ENCODE measurements around the gene TTC28.
"Not testable (repeated sequence)": the region's sequence is repeated elsewhere in the genome, so short reads cannot be mapped to it uniquely, and the experiment has no call there.

The TTC28 gene

DNA sequence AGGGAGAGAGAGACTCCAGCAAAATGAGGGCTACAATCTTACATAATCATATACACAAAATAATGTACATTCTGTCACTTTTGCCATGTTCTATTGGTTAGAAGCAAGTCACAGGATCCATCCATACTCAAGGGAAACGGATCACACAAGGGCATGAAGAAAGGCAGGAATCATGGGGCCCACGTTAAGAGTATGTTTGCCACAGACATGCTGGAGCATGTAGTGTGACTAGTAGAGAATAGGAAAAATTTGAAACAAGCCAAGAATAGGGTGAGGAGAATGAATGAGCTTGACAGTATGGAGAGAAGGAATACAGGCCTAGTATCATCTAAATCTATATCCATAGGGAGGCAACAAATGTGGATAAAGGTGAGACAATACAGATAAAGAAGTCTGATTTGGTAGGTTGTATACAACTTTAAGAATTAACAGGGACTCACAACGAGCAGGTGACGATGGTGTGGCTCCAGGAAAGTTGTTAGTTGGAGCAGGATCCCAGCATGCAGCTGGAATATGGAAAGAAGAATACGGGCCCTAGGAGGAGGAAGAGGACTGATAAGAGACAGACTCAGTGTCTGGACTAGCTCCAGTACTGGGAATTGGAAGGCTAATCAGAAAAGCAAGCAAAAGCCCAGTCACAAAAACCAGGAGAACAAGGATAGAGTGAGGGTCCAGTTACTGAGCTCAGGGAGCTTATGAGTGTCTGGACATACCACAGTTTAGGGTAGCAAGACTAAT, 458.8 kb downstream of the TTC28 start:
- no peak for DNase-seq

DNA sequence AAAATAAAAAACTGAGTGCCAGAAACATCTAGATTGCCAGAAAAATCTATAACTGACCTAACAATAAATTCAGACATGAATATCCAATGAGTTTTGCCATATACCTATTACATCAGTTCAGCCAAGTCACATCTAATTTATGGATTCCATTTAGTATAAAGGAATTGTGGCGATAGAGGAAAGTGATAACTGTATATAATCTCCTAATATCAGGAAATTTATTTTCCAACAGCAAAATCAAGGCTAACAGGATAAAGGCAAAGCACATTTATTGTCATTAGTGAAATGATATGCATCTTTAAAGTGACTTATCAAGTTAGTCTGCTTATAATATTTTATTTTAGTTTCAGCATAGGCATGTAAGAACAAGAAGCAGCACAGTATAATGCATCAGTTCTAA, 462.4 kb downstream of the TTC28 start:
- DNase-seq: no peak

DNA sequence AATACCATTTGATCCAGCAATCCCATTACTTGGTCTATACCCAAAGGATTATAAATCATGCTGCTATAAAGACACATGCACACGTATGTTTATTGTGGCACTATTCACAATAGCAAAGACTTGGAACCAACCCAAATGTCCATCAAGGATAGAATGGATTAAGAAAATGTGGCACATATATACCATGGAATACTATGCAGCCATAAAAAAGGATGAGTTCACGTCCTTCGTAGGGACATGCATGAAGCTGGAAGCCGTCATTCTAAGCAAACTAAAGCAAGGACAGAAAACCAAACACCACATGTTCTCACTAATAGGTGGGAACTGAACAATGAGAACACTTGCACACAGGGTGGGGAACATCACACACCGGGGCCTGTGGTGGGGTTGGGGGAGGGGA, 464.9 kb downstream of the TTC28 start:
- not testable (repeated sequence) for DNase-seq

DNA sequence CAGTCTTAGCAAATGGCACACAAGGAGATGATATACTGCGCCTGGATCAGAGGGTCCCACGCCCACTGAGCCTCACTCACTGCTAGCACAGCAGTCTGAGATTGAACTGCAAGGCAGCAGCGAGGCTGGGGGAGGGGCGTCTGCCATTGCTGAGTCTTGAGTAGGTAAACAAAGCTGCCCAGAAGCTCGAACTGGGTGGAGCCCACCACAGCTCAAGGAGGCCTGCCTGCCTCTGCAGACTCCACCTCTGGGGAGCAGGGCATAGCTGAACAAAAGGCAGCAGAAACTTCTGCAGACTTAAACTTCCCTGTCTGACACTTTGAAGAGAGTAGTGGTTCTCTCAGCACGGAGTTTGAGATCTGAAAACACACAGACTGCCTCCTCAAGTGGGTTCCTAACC, 470.2 kb downstream of the TTC28 start:
- not testable (repeated sequence) for DNase-seq

DNA sequence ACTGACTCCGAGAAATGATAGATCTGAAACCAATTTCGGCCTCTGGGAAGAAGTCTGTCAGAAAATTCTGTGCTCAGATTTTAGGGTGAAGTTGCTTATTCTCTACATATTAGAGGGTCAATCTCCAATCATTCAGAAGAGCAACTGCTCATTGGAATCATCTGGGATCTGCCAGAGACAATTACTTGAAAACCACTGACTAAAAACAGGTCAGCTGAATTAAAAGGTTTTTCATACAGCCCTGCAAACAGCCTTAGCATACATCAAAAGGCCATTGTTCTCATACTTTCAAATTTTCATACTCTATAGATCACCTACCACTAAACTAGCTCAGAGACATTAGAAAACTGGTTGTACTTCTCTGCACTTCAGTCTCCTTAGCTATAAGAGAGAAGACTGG, 470.9 kb downstream of the TTC28 start:
- DNase-seq: no peak

DNA sequence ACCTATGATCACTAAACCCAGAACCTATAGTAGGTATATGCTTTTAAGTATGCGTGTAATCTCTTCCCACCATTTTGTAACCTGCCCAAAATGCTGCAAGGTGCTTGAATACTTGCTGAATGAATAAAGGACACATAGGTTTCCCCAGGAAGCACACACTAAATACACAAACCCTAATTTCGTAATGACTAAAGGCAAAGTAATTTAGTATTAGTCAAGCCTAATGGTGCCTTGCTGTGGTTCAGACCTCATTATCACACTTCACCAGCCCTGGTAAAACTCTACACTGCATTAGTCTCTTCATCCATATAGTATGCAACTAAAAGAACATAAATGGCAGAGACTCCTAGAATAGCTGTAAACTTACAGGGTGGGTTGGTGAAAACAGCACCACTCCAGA, 471.6 kb downstream of the TTC28 start:
- DNase-seq: no peak

DNA sequence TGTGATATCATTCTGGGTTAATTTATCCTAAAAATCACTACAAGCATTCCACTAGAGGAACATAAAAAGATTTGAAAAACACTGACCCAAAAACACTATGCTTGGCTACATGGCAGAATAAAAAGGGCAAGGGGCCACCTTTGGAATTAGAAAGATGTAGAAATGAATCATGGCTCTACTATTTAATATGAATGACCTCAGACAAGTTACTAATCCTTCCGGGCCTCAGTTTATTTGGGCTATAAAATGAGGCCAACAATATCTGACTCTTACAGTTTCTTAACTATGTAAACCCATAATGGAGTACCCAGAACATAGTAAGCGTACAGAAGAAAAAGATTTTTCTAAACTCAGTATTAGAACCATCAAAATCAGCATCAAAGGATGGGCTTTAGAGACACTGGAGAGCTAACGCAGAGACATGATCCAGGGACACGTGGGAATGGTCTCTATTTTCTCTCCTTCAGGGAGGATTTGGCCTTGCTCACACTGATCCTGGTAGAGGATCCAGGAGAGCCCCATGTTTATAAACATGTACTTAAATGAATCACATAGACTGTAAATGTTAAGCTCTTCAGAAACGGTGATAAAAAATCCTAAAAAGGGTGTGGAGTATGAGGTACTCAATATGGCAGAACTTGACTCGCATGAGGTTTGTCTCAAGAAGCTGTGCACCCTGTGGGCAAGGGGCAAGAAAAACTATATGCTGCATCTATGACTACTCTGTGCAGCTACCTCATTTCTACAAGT, 472.2 kb downstream of the TTC28 start:
- no peak for DNase-seq

DNA sequence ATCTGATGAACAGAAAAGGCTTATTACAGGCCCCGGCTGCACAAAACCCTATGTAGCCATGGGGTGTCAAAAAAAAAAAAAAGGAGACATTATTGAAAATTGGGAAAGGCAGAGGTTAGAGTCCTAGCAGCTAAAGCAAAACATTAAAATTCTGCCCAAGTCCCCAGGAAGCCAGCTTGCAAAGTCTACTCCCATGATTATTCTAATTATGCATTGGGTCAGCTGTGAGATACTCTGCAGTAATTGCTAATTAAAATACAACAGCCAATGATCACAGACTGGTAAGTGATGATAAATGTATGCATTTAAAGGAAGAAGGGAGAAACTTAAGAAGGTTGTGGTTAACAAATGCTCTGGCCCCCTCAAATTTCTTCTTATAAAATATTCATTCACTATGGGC, 473.7 kb downstream of the TTC28 start:
- DNase-seq: no peak

DNA sequence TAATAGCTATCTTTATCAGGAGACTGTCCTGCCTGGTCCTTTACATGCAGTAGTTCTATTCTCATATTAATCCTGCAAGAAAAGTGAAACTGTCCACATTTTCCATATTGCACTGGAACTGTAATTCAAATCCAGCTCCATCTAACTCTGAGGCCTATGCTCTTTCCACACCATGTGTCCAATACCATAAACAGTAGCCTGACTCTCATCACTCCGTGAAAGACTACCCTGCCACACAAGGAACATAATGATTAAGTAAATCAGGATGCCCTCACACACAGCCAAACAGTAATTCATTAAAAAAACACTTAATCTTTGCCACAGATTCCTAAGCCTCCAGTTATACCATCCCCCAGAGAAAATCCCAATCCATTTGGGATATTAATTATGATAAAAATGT, 475.3 kb downstream of the TTC28 start:
- DNase-seq: no peak

DNA sequence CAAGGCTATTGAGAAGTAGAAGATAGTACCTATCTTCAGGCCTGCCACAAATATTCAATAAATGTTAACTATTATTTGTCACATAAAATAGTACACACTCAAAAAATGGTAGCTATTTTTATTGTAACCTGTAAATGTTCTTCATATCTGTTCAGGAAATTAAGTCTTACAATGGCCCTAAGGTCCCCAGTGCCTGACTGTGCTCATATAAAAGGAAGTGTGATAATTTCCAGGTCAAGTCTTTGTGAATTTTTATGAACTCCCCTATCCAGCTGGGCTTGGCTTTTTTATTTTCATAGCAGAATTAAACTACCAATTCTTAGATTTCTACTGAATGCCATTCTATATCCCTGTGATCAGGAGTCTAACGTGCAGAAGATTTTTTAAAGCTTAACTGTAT, 476.4 kb downstream of the TTC28 start:
- no peak for DNase-seq

DNA sequence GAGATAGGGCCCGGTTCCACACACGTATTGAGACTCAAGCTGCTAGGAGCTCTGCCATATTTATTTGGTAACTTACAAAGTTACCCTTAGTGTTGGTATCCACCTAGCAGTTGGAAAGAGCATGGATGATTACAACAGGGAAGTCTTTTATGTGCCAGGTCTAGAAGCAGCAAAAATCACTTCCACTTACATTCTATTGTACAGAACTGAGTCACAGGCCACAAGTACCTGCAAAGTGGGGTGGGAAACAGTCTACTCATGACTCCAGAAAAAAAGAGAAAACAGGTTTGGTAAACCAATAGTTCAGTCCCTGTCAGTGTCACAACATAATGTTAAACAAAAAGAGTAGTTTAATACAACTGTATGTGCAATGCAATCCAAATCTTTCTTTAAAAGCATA, 480.9 kb downstream of the TTC28 start:
- DNase-seq: no peak

DNA sequence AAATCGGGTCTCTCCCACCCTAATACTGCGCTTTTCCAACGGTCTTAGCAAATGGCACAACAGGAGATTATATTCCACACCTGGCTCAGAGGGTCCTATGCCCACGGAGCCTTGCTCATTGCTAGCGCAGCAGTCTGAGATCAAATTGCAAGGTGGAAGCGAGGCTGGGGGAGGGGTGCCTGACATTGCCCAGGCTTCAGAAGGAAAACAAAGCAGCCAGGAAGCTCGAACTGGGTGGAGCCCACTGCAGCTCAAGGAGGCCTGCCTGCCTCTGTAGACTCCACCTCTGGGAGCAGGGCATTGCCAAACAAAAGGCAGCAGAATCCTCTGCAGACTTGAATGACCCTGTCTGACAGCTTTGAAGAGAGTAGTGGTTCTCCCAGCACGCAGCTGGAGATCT, 488.1 kb downstream of the TTC28 start:
- DNase-seq: peak; percentile 64

DNA sequence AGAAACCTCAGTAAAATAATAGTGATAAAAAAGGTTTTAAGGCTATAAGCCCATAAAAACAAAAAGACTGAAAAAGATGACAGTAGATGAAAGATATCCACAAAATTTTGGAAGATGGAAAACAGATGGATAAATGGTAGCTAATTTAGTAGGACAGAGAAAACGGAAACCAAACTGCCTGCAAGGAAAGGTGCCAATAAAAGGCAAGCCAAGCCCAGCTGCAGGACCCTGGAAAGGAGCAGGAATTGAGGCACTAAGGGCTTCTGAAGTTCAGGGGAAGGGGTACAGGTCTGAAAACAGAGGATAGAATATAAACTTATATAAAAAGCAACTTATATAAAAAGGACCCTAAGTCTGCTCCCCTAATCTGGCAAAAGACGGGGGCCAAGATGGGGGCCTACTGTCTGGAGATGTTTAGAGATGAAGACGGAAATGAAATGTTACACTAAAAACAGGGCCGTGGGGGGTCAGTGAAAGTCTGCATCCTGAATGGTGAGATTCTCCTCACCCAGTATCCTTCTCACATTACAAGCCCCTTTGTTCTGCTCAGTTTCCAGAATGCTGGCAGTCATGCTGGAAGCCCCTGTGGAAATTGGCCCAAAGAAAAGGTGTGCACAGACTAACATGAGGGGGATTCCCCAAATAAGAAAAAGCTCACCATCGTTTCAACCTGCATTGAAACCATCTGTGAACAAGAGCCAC, 491.3 kb downstream of the TTC28 start:
- peak; percentile 13 for DNase-seq

DNA sequence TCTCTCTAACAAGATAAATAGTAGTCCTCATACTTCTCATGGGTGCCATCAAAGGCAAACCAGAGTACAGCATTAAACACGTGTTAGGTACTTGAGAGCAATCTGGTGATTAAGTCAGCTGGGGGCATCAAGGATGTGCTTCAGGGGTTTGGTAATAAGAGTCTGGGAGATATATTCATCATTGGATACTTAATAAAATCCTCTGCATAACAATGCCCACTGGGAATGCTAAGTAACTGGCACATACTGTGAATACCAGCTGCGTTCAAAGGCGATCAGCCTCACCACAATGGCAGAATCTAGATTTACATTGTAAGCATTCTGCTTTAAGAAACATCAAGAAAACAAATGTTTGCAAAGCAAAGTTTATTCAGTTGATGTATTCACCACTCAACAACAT, 492.0 kb downstream of the TTC28 start:
- DNase-seq: peak; percentile 33

DNA sequence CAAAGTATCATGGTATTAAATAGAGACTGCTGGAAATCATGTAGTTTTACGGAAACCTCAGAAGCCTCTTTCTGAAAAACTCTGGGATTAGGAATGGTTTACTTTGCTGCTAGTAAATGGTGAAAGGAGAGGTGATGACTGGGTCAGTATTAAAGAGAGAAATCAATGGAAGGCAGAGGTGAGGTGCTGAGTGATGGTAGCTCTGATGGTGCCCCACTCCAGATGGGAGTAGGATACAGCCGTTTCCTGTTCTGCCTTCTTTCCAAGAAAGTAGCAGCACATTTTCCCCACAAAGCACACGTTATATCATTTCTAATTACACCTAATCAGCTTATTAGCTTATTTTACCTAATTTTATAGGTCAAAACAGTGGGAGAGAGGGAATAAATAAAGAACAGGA, 493.0 kb downstream of the TTC28 start:
- no peak for DNase-seq

DNA sequence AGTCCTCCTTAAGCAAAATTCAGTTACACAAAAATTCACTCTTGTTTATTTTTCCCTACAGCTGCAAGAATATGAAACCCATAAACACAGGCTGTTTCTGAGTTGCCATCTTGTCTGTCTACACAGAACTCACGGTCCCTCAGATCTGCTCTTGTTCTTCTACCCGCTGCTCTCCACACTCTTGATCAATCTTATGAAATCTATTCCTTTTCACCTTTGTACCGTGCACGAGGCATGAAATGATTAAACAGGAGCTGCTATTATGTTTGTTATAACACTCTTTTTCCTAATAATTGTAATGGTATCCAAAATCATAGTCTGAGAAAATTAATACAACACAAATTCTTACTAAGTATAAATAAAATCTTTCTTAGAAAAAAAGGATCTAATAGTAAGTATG, 494.5 kb downstream of the TTC28 start:
- DNase-seq: peak; percentile 9

DNA sequence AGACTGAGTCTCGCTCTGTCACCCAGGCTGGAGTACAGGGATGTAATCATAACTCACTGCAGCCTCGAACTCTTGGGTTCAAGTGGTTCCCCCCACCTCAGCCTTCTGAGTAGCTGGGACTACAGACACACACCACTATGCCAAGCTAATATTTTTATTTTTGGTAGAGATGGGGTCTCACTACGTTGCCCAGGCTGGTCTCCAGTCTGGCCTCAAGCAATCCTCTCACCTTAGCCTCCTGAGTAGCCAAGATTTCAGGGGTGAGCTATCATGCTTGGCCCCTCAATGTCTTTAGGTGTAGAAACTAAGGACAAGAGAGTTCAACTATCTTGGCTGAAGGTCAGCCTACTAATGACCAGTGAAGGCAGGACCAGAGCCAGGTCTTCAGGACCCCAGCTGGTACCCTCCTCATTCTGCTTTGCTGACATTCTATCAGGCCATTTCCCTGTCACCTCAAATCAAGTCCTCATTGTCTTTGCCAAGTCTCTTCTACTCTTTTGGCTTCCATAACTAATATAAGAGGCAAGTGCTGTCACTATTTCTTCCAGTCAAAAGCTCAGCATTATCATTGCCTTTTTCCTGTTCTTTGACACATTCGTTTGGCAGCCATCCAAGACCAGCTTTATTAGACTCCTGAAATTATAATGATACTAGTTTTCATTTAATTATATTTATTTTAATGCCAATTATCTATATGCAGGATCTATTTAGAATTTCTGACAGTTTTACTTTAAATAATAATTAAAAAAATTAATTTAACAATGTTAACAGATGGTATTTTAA, 496.4 kb downstream of the TTC28 start:
- DNase-seq: peak; percentile 10

DNA sequence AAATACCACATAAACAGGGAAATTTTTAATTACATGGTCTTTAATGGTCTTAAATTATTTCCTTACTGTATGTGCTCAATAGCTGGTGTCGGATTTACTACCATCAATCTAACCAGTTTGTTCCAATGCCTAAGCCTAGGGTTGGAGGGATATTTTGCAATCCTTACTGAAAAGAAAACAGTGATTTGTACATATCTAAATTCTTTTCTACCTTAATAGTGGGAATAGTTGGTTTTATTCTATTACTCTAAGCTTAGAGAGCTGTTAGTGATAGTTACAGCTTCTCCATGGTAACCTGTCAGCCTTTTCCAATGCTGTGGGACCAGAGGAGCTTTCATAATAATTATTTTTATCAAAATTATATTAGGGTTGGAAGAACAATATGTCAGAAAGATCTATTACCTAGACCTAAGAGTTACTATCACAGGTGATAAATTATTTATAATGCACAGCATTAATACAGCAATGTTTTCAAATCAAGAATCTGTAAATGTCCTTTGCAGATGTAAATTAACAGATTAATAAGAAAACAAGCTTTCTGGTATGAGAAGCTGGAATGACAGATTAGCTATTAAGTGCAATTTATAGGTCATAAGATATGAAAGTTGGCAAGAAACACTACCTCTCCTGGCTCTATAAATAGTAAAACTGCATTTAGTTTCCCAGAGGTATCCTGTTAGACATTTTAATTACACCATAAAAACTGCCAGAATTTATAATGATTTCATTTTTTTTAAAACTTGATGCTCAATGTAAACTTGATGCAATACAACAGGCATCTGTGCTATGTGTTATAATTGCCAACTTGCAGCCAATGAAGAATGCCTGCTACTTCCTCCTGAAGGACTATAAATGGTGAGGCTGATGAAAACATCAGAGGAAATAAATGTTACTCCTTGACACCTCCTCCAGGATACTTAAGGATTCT, 498.6 kb downstream of the TTC28 start:
- DNase-seq: peak; percentile 29

DNA sequence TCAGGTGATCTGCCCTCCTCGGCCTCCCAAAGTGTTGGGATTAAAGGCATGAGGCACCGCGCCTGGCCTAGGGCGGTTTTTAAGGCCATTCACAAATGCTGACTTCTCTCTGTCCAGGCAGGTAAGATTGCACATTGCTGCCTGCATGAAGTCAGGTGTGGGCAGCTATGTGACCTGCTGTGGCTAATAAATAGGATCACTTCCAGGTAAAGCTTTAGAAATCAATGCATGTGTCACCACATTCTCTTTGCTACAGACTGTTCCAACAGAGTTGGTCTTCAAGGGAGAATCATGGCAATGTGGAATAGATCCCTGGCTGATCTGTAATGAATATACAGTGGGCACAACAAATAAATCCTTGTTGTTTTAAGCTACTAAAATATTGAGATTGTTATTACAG, 500.2 kb downstream of the TTC28 start:
- DNase-seq: no peak

DNA sequence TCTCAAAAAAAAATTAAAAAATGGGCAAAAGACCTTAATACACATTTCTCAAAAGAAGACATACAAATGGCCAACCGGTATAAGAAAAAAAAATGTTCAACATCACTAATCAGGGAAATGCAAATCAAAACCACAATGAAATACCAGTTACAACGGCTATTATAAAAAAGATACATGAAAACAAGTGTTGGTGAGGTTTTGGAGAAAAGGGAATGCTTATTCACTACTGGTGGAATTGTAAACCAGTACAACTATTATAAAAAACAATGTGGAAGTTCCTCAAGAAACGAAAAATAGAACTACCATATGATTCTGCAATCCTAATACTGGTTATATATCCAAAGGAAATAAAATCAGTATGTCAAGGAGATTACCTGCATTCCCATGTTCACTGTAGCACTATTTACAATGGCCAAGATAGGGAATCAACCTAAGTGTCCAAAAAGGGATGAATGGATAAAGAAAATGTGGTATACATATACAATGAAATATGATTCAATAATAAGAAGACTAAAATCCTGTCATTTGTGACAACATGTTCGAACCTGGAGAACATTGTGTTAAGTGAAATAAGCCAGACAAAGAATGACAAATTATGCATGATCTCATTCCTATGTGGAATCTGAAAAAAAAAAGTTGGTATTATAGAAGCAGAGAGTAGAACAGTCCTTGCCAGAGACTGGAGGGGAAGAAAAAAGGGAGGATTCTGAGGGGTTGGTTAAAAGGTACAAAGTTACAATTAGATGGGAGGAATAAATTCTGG, 503.7 kb downstream of the TTC28 start:
- DNase-seq: no peak

DNA sequence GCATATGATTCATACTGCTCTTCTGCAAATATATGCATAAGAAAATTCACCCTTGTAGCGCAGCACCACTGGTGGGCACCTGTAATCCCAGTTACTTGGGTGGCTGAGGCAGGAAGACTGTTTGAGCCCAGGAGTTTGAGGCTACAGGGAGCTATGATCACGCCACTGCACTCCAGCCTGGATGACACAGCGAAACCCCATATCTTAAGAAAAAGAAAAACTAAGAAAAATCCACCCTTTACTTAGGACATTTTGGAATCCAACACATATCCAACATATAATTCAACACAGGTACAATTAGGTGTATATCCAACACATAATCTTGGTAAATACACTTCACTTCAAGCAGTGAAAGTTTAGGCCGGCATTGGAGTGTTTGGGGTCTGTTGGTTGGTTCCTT, 505.1 kb downstream of the TTC28 start:
- DNase-seq: no peak

All from NCI-H2171 treated with DMSO at 0.1 percent for 48 hours (cell line).